Left lung (tissue), 10 donors: ENCODE results near the gene CBX5. TPM values are rescaled to one million over a fixed set of nuclear protein-coding genes. Genes with fewer than 3 reads are reported as not detected.
"Not testable (repeated sequence)": the region's sequence is repeated elsewhere in the genome, so short reads cannot be mapped to it uniquely, and the experiment has no call there.

Experiments used
- ATAC-seq: fragments of 200-7000 bp; cut with Tn5 transposase; one replicate; pipeline ENCODE4 v1.9.1; 2020; ENCODE audit warnings: moderate library complexity
- DNase-seq, 4 donors: peaks; one replicate each; pipeline ENCODE4 v3.0.0-alpha.2; 2013 to 2020
- H3K27ac ChIP-seq, 2 donors: fragments of 200-600 bp; sonication (generic) in 1 of 2; one replicate each; pipeline versions ENCODE4 v1.5.0 to v1.8.0; 2020 to 2021
- H3K27me3 ChIP-seq, 2 donors: fragments of 200-600 bp; sonication (generic) in 1 of 2; one replicate each; pipeline versions ENCODE4 v1.5.0 to v1.8.0; 2020 to 2021
- H3K36me3 ChIP-seq, 2 donors: fragments of 200-600 bp; sonication (generic) in 1 of 2; one replicate each; pipeline versions ENCODE4 v1.5.0 to v1.8.0; 2020 to 2021
- H3K4me1 ChIP-seq, 2 donors: fragments of 200-600 bp; one replicate each; pipeline ENCODE4 v1.8.0; 2021
- H3K4me3 ChIP-seq, 2 donors: fragments of 200-600 bp; sonication (generic) in 1 of 2; one replicate each; pipeline versions ENCODE4 v1.5.0 to v1.8.0; 2020 to 2021; ENCODE audit warnings: mild to moderate bottlenecking in 1 of 2
- H3K9me3 ChIP-seq, 2 donors: fragments of 200-600 bp; sonication (generic) in 1 of 2; one replicate each; pipeline versions ENCODE4 v1.5.0 to v1.8.0; 2020 to 2021
- intact Hi-C, 2 donors: fragments of 100-400 bp; cut with DNase I; formaldehyde crosslinking; loops; one replicate each; pipeline versions ENCODE4 v1.11.2 to v1.14.2; 2022
- polyA plus RNA-seq, 6 donors: library from polyadenylated mRNA; unstranded; fragments of 120-200 nt; gene quantifications; one replicate each; pipeline ENCODE4 v1.2.1, GENCODE V29; 2013; ENCODE audit not compliant: insufficient read length in 6 of 6
- total RNA-seq, 2 donors: library from RNA; stranded (reverse); fragmentation: NEBNext Ultra II Directional; extraction: Animal tissue kit (Norgen Biotek cat#: 25700); gene quantifications; one replicate each; pipeline ENCODE4 v1.2.1, GENCODE V29; 2021
- TF ChIP-seq, protein P1 (sequence below), 2 donors: fragments of 200-600 bp; sonication (generic) in 1 of 2; IDR thresholded peaks; one replicate each; pipeline versions ENCODE4 v1.5.0 to v1.8.0; 2021; ENCODE audit warnings: antibody characterized with exemption in 2 of 2
- donor health status: DM: no; HTN: yes; CAD: no.
- donor health status: DM: no; HTN: no; CAD: no.

CBX5 gene
- total and polyA plus RNA-seq, 8 donors, result 69.8 to 134 (median 113) TPM

DNA sequence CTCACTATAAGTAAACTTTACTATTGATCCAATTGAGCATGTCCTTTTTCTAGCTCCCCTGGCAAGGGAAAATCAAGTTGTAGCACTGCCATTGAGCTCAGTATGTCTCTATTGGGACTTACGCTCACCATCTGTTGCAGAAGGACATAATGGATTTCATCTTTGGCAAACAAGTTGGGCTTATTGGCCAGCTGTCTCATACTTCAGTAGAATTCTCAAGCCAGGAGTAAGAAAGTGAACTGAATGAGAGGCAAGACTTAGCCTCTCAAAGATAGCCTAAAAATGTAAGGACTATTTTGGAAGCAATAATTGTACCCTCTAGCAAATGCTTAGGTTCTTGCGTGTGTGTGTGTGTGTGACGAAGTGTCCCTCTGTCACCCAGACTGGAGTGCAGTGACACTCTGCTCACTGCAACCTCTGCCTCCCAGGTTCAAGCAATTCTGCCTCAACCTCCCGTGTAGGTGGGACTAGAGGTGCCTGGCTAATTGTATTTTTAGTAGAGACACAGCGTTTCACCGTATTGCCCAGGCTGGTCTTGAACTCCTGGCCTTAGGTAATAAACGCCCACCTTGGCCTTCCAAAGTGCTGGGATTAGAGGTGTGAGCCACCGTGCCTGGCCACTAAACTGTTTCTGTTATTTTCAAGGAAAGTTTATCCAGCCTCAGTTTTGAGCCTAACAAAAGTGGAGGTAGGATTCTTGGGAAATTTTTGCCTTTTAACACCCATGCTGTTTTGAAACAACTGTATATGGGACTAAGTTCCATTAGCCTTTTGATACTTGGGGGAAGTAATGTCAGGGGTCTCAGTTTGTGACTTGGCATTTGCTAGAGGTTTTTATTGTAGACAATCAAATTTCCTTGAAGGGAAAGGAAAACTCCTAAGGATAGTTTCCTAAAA lies 7.6 kb upstream of the CBX5 start:
- TF ChIP-seq, protein P1, sequence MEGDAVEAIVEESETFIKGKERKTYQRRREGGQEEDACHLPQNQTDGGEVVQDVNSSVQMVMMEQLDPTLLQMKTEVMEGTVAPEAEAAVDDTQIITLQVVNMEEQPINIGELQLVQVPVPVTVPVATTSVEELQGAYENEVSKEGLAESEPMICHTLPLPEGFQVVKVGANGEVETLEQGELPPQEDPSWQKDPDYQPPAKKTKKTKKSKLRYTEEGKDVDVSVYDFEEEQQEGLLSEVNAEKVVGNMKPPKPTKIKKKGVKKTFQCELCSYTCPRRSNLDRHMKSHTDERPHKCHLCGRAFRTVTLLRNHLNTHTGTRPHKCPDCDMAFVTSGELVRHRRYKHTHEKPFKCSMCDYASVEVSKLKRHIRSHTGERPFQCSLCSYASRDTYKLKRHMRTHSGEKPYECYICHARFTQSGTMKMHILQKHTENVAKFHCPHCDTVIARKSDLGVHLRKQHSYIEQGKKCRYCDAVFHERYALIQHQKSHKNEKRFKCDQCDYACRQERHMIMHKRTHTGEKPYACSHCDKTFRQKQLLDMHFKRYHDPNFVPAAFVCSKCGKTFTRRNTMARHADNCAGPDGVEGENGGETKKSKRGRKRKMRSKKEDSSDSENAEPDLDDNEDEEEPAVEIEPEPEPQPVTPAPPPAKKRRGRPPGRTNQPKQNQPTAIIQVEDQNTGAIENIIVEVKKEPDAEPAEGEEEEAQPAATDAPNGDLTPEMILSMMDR (IDR thresholded peaks at IDR 0.05), result no peak
- ATAC-seq, result no peak
- DNase-seq, result no peak
- Histone ChIP-seq H3K4me1 (peaks cover 22 to 82% of the 10 kb centered on the region in 2 donors), H3K27me3 (no peaks in the 10 kb centered on the region), H3K9me3 (no peaks in the 10 kb centered on the region), H3K27ac (no peak overlapping the region), H3K36me3 (peaks cover 10 to 90% of the 10 kb centered on the region in 2 donors), H3K4me3 (no peak overlapping the region)
- intact Hi-C loops, result no loop called here

DNA sequence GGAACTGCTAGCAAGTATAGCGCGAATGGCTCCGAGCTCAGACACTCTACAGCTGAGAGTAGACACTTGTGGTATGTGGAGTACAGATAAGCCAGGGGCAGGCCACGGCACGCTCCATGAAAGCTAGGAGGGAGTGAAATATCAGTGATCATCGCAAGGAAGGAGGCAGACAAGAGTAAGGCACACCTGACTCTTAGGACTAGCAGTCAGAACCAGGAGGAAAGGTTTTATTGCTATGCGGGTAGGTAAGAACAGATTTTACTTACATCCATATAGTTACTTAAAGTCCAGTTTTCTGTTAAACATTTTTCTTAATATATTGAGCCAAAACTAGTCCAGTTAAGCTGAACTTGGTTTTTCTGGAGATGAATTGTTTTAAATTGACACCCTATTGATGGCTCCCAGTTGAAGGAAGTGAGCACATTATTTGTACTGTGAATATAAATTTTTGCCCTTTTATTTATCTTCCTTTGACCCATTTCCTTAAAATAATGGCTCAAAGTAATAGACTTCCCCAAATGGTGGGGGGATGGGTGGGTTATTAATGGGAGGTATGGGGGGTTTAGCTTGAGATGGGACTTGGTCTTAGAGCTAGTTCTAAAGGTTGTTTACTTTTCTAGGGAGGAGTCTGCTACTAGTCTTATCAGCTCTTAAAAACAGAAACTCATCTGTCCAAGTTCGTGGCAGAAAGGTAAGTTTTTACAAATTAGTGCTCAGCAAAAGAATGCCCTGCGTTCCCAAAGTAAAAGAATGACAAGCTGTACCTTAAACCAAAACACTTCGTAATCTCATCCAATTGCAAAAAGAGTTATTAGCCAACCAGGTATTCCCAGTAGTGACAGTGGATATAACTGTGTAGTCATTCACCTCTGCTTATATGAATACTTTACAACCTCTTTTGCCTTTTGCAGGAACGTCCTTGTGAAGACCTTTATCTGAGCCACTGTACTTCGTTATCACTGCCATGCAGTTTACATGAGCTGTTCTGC lies 6.4 kb upstream of the CBX5 start:
- H3K27ac ChIP-seq, result peak overlapping the region; percentile 19 to 37
- no peaks in the 10 kb centered on the region for H3K9me3 ChIP-seq
- peaks cover 31 to 85% of the 10 kb centered on the region in 2 donors for H3K4me1 ChIP-seq
- peaks cover 13 to 90% of the 10 kb centered on the region in 2 donors for H3K36me3 ChIP-seq
- DNase-seq (no peak), ATAC-seq (peak; percentile 64)
- TF ChIP-seq, protein P1 (IDR thresholded peaks at IDR 0.05), result no peak
- H3K4me3 ChIP-seq, result peak overlapping the region in 1 of 2 donors; percentile 9
- H3K27me3 ChIP-seq, result no peaks in the 10 kb centered on the region
- intact Hi-C loops, result no loop called here

DNA sequence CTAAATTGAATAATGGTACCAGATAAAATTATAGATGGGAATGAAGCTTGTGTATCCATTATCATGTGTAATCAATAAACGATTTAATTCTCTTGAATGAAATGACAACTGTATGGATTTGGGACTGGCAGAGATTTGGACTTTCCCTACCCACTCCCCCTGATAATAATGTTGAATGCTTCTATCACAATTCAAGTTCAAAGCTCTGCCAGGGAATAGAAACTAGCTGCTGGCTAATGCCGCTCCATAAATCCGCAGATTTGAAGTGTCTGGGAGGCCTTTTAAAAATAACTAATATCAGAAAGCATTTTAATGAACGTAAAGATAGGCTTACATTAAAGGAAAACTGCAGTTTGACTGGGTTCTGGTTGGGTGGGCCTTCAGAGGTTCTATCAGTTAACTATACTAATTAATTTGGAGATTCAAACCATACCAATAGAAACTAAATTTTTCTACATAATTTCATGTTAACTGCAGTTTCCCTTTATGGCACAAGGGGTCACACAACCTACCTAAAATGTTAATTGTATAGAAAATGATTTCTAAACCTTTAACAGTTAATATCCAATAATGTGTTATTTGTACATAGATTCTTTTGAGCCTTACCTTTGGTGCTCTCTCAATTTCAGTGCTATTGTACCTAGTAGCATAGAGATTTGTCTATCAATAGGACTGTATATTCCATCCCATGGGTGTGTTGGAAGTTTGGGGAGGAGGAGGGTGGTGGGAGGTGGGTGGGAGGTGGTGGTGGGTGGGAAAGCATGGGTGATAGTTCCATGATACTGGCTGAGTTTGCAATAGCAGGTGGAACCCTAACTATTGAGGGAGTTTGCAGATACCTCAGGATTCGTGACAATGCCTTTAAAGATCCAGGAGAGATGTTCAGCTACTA lies 5.5 kb upstream of the CBX5 start:
- H3K9me3 ChIP-seq, result no peaks in the 10 kb centered on the region
- H3K27me3 ChIP-seq, result no peaks in the 10 kb centered on the region
- intact Hi-C loops, result no loop called here
- H3K4me3 ChIP-seq, result peak overlapping the region in 1 of 2 donors; percentile 90
- H3K4me1 ChIP-seq, result peaks cover 31 to 83% of the 10 kb centered on the region in 2 donors
- ATAC-seq (no peak), DNase-seq (no peak)
- no peak overlapping the region for H3K27ac ChIP-seq
- TF ChIP-seq, protein P1 (IDR thresholded peaks at IDR 0.05), result no peak
- H3K36me3 ChIP-seq, result peaks cover 13 to 80% of the 10 kb centered on the region in 2 donors

DNA sequence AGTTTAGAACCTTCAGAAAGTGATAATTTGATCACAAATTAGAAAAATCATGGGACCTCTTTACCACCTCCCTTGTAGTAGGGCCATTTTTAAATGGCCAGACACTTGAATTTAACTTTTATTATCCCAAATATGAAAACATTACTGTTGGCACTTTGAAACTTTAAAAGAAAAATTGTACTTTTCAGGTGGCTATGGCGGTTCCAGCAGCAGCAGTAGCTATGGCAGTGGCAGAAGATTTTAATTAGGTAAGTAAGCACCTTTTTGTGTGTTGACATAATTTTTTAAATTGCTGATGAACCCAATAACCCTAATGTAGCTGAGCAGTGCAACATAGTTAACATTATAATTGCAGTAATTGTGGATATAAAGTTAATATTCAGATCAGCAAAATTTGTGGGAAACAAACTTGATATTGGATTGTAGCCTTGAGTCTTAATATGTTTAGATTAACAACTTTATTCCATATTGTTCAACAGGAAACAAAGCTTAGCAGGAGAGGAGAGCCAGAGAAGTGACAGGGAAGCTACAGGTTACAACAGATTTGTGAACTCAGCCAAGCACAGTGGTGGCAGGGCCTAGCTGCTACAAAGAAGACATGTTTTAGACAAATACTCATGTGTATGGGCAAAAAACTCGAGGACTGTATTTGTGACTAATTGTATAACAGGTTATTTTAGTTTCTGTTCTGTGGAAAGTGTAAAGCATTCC lies 4.3 kb upstream of the CBX5 start:
- not testable (repeated sequence) for ATAC-seq, DNase-seq, H3K9me3 ChIP-seq, H3K27ac ChIP-seq, H3K27me3 ChIP-seq
- Histone ChIP-seq H3K4me1 (peaks cover 31 to 75% of the 10 kb centered on the region in 2 donors), H3K4me3 (peak overlapping the region in 1 of 2 donors; percentile 90), H3K36me3 (peaks cover 13 to 74% of the 10 kb centered on the region in 2 donors)
- intact Hi-C loops, result loop anchor here in 1 of 2 donors (5.0 kb wide), 1 partner anchor 38 kb away; no protein-coding TSS in a partner anchor
